GM23248 (cell line): ENCODE data around the gene RSPH10B2.
"Not testable (repeated sequence)": the region's sequence is repeated elsewhere in the genome, so short reads cannot be mapped to it uniquely, and the experiment has no call there.

Experiments used
- EZH2 ChIP-seq: fragments of 200-600 bp; sonication (generic); IDR thresholded peaks from 2 replicates; pipeline ENCODE4 v1.6.1; 2018; ENCODE audit warnings: antibody characterized with exemption, mild to moderate bottlenecking; ENCODE audit not compliant: insufficient read depth, poor library complexity, severe bottlenecking
- EZH2phosphoT487 ChIP-seq: fragments of 200-600 bp; sonication (generic); IDR thresholded peaks from 2 replicates; pipeline ENCODE4 v1.6.1; 2018; ENCODE audit warnings: antibody characterized with exemption, moderate library complexity, mild to moderate bottlenecking, low read depth; ENCODE audit not compliant: insufficient read depth

GRCh38 chr7:6845971-6846449 lies 92.1 kb downstream of the RSPH10B2 start:
- TF ChIP-seq EZH2, EZH2phosphoT487: not testable (repeated sequence)
